GM12878 (cell line): Measurements from ENCODE around the gene ERVW-1.

Experiments used
- EZH2 ChIP-seq: IDR thresholded peaks from 2 replicates; pipeline ENCODE4 v1.6.1; 2012; ENCODE audit warnings: low read depth, mild to moderate bottlenecking, control low read depth, inconsistent platforms, low read length, borderline replicate concordance; ENCODE audit not compliant: control insufficient read depth
- KDM1A ChIP-seq: fragments of 200-600 bp; sonication (generic); IDR thresholded peaks from 2 replicates; pipeline ENCODE4 v1.6.1; 2016; ENCODE audit warnings: borderline replicate concordance
- POLR2A ChIP-seq: IDR thresholded peaks from 2 replicates; pipeline ENCODE4 v1.6.1; 2011; ENCODE audit warnings: low read depth, mild to moderate bottlenecking, low read length
- TAF1 ChIP-seq: IDR thresholded peaks from 2 replicates; pipeline ENCODE4 v1.6.1; 2011; ENCODE audit warnings: mild to moderate bottlenecking, low read depth, low read length, borderline replicate concordance
- TARDBP ChIP-seq: IDR thresholded peaks from 2 replicates; pipeline ENCODE4 v1.6.1; 2016; ENCODE audit warnings: borderline replicate concordance
- TF ChIP-seq, protein P1 (sequence below), 3 experiments: IDR thresholded peaks in 2 of 3; conservative IDR thresholded peaks in 1 of 3; 2 replicates each; pipeline ENCODE4 v1.5.1; 2011; ENCODE audit warnings: low read depth in 3 of 3, low read length in 3 of 3, mild to moderate bottlenecking in 3 of 3, control low read depth in 2 of 3, moderate library complexity in 2 of 3, inconsistent platforms in 1 of 3, mixed read lengths in 1 of 3; ENCODE audit not compliant: control insufficient read depth in 2 of 3, insufficient read depth in 1 of 3; ENCODE audit errors: extremely low read depth in 1 of 3
- TF ChIP-seq, protein P2 (sequence below): IDR thresholded peaks from 2 replicates; pipeline ENCODE4 v1.6.1; 2012; ENCODE audit warnings: mild to moderate bottlenecking, low read depth, low read length
- TF ChIP-seq, protein P3 (sequence below): fragments of 450-650 bp; IDR thresholded peaks from 2 replicates; pipeline ENCODE4 v1.6.1; 2014; ENCODE audit warnings: mild to moderate bottlenecking
- TF ChIP-seq, protein P4 (sequence below): IDR thresholded peaks from 2 replicates; pipeline ENCODE4 v1.6.1; 2011; ENCODE audit warnings: low read depth, mild to moderate bottlenecking, low read length, moderate library complexity, borderline replicate concordance; ENCODE audit errors: extremely low read depth
- TF ChIP-seq, protein P5 (sequence below): IDR thresholded peaks from 2 replicates; pipeline ENCODE4 v1.6.1; 2012; ENCODE audit warnings: low read length, inconsistent platforms

DNA sequence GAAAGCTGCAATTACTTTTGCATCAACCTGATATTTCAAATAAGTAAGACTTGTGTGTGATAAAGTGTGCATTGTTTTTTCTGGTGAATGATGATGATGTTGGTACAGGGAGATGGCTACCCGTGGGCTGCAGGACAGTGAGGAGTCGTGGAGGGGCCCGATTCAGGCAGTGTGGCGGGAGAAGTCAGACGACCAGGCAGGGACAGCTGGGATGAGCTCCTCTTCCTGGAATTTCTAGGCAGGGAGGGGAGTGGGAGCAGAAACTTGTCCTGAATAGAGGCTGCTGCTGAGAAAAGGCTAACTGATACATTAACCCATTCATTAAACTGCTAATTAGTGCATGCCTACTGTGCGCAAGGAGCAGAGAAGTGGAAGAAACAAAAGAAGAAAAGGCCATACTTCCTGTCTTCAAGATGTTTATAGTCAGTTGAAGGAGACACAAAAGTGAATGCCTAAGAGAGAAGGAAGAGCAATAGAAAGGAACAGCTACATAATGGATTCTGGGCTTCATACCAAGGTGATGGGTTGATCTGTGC, 39.7 kb downstream of the ERVW-1 start:
- TF ChIP-seq, protein P1, sequence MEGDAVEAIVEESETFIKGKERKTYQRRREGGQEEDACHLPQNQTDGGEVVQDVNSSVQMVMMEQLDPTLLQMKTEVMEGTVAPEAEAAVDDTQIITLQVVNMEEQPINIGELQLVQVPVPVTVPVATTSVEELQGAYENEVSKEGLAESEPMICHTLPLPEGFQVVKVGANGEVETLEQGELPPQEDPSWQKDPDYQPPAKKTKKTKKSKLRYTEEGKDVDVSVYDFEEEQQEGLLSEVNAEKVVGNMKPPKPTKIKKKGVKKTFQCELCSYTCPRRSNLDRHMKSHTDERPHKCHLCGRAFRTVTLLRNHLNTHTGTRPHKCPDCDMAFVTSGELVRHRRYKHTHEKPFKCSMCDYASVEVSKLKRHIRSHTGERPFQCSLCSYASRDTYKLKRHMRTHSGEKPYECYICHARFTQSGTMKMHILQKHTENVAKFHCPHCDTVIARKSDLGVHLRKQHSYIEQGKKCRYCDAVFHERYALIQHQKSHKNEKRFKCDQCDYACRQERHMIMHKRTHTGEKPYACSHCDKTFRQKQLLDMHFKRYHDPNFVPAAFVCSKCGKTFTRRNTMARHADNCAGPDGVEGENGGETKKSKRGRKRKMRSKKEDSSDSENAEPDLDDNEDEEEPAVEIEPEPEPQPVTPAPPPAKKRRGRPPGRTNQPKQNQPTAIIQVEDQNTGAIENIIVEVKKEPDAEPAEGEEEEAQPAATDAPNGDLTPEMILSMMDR (IDR thresholded peaks at IDR 0.05 in 2 of 3, conservative IDR thresholded peaks at IDR 0.05 in 1 of 3; ENCODE audit: control insufficient read depth in 2 of 3, extremely low read depth in 1 of 3, insufficient read depth in 1 of 3, low read depth in 3 of 3, low read length in 3 of 3), result no peak
- TF ChIP-seq POLR2A (no peak), KDM1A (no peak), TARDBP (no peak), EZH2 (no peak), TAF1 (no peak)
- TF ChIP-seq, protein P2, sequence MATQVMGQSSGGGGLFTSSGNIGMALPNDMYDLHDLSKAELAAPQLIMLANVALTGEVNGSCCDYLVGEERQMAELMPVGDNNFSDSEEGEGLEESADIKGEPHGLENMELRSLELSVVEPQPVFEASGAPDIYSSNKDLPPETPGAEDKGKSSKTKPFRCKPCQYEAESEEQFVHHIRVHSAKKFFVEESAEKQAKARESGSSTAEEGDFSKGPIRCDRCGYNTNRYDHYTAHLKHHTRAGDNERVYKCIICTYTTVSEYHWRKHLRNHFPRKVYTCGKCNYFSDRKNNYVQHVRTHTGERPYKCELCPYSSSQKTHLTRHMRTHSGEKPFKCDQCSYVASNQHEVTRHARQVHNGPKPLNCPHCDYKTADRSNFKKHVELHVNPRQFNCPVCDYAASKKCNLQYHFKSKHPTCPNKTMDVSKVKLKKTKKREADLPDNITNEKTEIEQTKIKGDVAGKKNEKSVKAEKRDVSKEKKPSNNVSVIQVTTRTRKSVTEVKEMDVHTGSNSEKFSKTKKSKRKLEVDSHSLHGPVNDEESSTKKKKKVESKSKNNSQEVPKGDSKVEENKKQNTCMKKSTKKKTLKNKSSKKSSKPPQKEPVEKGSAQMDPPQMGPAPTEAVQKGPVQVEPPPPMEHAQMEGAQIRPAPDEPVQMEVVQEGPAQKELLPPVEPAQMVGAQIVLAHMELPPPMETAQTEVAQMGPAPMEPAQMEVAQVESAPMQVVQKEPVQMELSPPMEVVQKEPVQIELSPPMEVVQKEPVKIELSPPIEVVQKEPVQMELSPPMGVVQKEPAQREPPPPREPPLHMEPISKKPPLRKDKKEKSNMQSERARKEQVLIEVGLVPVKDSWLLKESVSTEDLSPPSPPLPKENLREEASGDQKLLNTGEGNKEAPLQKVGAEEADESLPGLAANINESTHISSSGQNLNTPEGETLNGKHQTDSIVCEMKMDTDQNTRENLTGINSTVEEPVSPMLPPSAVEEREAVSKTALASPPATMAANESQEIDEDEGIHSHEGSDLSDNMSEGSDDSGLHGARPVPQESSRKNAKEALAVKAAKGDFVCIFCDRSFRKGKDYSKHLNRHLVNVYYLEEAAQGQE, result no peak
- TF ChIP-seq, protein P3, sequence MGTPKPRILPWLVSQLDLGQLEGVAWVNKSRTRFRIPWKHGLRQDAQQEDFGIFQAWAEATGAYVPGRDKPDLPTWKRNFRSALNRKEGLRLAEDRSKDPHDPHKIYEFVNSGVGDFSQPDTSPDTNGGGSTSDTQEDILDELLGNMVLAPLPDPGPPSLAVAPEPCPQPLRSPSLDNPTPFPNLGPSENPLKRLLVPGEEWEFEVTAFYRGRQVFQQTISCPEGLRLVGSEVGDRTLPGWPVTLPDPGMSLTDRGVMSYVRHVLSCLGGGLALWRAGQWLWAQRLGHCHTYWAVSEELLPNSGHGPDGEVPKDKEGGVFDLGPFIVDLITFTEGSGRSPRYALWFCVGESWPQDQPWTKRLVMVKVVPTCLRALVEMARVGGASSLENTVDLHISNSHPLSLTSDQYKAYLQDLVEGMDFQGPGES, result no peak
- TF ChIP-seq, protein P4, sequence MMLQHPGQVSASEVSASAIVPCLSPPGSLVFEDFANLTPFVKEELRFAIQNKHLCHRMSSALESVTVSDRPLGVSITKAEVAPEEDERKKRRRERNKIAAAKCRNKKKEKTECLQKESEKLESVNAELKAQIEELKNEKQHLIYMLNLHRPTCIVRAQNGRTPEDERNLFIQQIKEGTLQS, result no peak
- TF ChIP-seq, protein P5, sequence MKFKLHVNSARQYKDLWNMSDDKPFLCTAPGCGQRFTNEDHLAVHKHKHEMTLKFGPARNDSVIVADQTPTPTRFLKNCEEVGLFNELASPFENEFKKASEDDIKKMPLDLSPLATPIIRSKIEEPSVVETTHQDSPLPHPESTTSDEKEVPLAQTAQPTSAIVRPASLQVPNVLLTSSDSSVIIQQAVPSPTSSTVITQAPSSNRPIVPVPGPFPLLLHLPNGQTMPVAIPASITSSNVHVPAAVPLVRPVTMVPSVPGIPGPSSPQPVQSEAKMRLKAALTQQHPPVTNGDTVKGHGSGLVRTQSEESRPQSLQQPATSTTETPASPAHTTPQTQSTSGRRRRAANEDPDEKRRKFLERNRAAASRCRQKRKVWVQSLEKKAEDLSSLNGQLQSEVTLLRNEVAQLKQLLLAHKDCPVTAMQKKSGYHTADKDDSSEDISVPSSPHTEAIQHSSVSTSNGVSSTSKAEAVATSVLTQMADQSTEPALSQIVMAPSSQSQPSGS, result no peak
